Liver (tissue), 9 donors: Measurements from ENCODE around the gene CANX. TPM values are rescaled to one million over a fixed set of nuclear protein-coding genes. Genes with fewer than 3 reads are reported as not detected.

Source experiments
- DNase-seq: peaks from one replicate; pipeline ENCODE4 v3.0.0-alpha.2; 2017; ENCODE audit warnings: low spot score
- H3K27ac ChIP-seq, 2 donors: one replicate each; pipeline ENCODE4 v1.7.0; 2013; ENCODE audit warnings: inconsistent platforms in 2 of 2, low read length in 2 of 2, control low read depth in 1 of 2, low read depth in 1 of 2, mild to moderate bottlenecking in 1 of 2
- H3K27me3 ChIP-seq, 4 donors: one replicate each; pipeline versions ENCODE4 v1.6.1 to v1.7.0; 2013; ENCODE audit warnings: low read length in 3 of 4, inconsistent platforms in 1 of 4, mild to moderate bottlenecking in 1 of 4, moderate library complexity in 1 of 4; ENCODE audit not compliant: control insufficient read depth in 4 of 4, insufficient read depth in 4 of 4
- H3K36me3 ChIP-seq, 4 donors: one replicate each; pipeline versions ENCODE4 v1.6.1 to v1.7.0; 2013; ENCODE audit warnings: low read length in 3 of 4, mild to moderate bottlenecking in 3 of 4, low read depth in 1 of 4, moderate library complexity in 1 of 4; ENCODE audit not compliant: control insufficient read depth in 4 of 4, insufficient read depth in 3 of 4
- H3K4me1 ChIP-seq, 4 donors: one replicate each; pipeline versions ENCODE4 v1.6.1 to v1.7.0; 2013; ENCODE audit warnings: low read length in 3 of 4, mild to moderate bottlenecking in 3 of 4, moderate library complexity in 1 of 4; ENCODE audit not compliant: control insufficient read depth in 4 of 4, insufficient read depth in 4 of 4
- H3K4me3 ChIP-seq, 3 donors: one replicate each; pipeline versions ENCODE4 v1.6.1 to v1.7.0; 2013; ENCODE audit warnings: low read length in 3 of 3, control low read depth in 1 of 3, low read depth in 1 of 3, mild to moderate bottlenecking in 1 of 3
- H3K9ac ChIP-seq, 2 donors: one replicate each; pipeline ENCODE4 v1.7.0; 2013; ENCODE audit warnings: low read length in 2 of 2, mild to moderate bottlenecking in 2 of 2, moderate library complexity in 2 of 2, control low read depth in 1 of 2, low read depth in 1 of 2
- H3K9me3 ChIP-seq, 4 donors: one replicate each; pipeline versions ENCODE4 v1.6.1 to v1.7.0; 2013; ENCODE audit warnings: low read length in 3 of 4; ENCODE audit not compliant: control insufficient read depth in 4 of 4
- CTCF ChIP-seq: fragments of 150-350 bp; IDR thresholded peaks from 2 replicates; pipeline ENCODE4 v1.5.1; 2017; ENCODE audit warnings: improper control_type of control experiment, low read depth, low read length; ENCODE audit not compliant: missing input control
- EGR1 ChIP-seq, 2 donors: IDR thresholded peaks; 2 replicates each; pipeline ENCODE4 v1.6.1; 2016 to 2018; ENCODE audit warnings: antibody characterized with exemption in 2 of 2, low read depth in 2 of 2
- FOXA1 ChIP-seq: IDR thresholded peaks from 2 replicates; pipeline ENCODE4 v1.6.1; 2016; ENCODE audit warnings: antibody characterized with exemption
- FOXA2 ChIP-seq: IDR thresholded peaks from 2 replicates; pipeline ENCODE4 v1.6.1; 2016; ENCODE audit warnings: antibody characterized with exemption
- GABPA ChIP-seq, 2 donors: IDR thresholded peaks in 1 of 2; conservative IDR thresholded peaks in 1 of 2; 2 replicates each; pipeline ENCODE4 v1.6.1; 2016; ENCODE audit warnings: antibody characterized with exemption in 2 of 2, mild to moderate bottlenecking in 1 of 2, moderate library complexity in 1 of 2
- HNF4A ChIP-seq, 2 donors: conservative IDR thresholded peaks; 2 replicates each; pipeline ENCODE4 v1.6.1; 2016; ENCODE audit warnings: antibody characterized with exemption in 2 of 2, mild to moderate bottlenecking in 2 of 2
- MAX ChIP-seq: IDR thresholded peaks from 2 replicates; pipeline ENCODE4 v1.6.1; 2016; ENCODE audit warnings: antibody characterized with exemption
- NR2F2 ChIP-seq: IDR thresholded peaks from 2 replicates; pipeline ENCODE4 v1.6.1; 2016; ENCODE audit warnings: antibody characterized with exemption
- REST ChIP-seq: IDR thresholded peaks from 2 replicates; pipeline ENCODE4 v1.6.1; 2016; ENCODE audit warnings: antibody characterized with exemption, mild to moderate bottlenecking
- RXRA ChIP-seq, 2 donors: IDR thresholded peaks; 2 replicates each; pipeline ENCODE4 v1.6.1; 2017 to 2018; ENCODE audit warnings: antibody characterized with exemption in 2 of 2, mild to moderate bottlenecking in 1 of 2
- SP1 ChIP-seq: IDR thresholded peaks from 2 replicates; pipeline ENCODE4 v1.6.1; 2018; ENCODE audit warnings: antibody characterized with exemption, mild to moderate bottlenecking
- TAF1 ChIP-seq: conservative IDR thresholded peaks from 2 replicates; pipeline ENCODE4 v1.6.1; 2016; ENCODE audit warnings: antibody characterized with exemption, mild to moderate bottlenecking
- YY1 ChIP-seq: IDR thresholded peaks from 2 replicates; pipeline ENCODE4 v1.6.1; 2016; ENCODE audit warnings: antibody characterized with exemption, mild to moderate bottlenecking
- ZBTB33 ChIP-seq: IDR thresholded peaks from 2 replicates; pipeline ENCODE4 v1.6.1; 2016; ENCODE audit warnings: antibody characterized with exemption
- WGBS: extraction: QIAGEN DNeasy Blood & Tissue Kit; methylation state at CpG from one replicate; pipeline ENCODE4 v1.1.7; 2013; 5-methylcytosine and 5-hydroxymethylcytosine counted together
- polyA plus RNA-seq, 2 donors: library from polyadenylated mRNA; stranded (reverse) in 1 of 2; unstranded in 1 of 2; fragments of 200-250 nt in 1 of 2; fragments of >200 nt in 1 of 2; fragmentation: Nextera tagmentation in 1 of 2; extraction: Ambion mirVana in 1 of 2; gene quantifications; one replicate each; pipeline versions ENCODE4 v1.2.1 to v1.2.3, GENCODE V29; 2013 to 2015
- total RNA-seq, 2 donors: library from RNA; depleted of rRNA; stranded (reverse); fragments of >200 nt; gene quantifications; one replicate each; pipeline ENCODE4 v1.2.3, GENCODE V29; 2014
- donor health status: healthy.
- donor health status: healthy.
- donor health status: healthy.
- donor health status: healthy.
- donor health status: healthy.

Gene CANX
- total and polyA plus RNA-seq, 4 donors = 129 to 628 (median 314) TPM

- peaks cover 7 to 11% (median 10%) of the 10 kb centered on the region in 4 donors for H3K4me1 ChIP-seq
Measured at GRCh38 chr5:179749857-179750508, 51.2 kb downstream of the CANX start.

More at GRCh38 chr5:179749857-179750508, 51.2 kb downstream of the CANX start:
- Histone ChIP-seq H3K27me3 (no peaks in the 10 kb centered on the region), H3K27ac (no peak overlapping the region), H3K9me3 (no peaks in the 10 kb centered on the region), H3K4me3 (no peak overlapping the region), H3K9ac (no peak overlapping the region), H3K36me3 (peaks cover 0 to 3% (median 0%) of the 10 kb centered on the region in 4 donors)
- 89% methylated on average over 8 of the region's 8 CpGs for WGBS
- no peak for DNase-seq
- TF ChIP-seq ZBTB33 (no peak), MAX (no peak), TAF1 (no peak), YY1 (no peak), EGR1 (IDR thresholded peaks at IDR 0.05; ENCODE audit: low read depth in 2 of 2) (no peak), GABPA (IDR thresholded peaks at IDR 0.05 in 1 of 2, conservative IDR thresholded peaks at IDR 0.05 in 1 of 2) (no peak), SP1 (no peak), REST (no peak), NR2F2 (no peak), CTCF (no peak), FOXA1 (no peak), RXRA (IDR thresholded peaks at IDR 0.05) (no peak), FOXA2 (no peak), HNF4A (conservative IDR thresholded peaks at IDR 0.05) (no peak)
